SK-N-SH treated with all-trans-retinoic acid at 6 μM for 48 hours (cell line): Measurements from ENCODE around the gene ABI2.

ENCODE experiments used
- ARNTL ChIP-seq: fragments of 450-650 bp; formaldehyde crosslinking; IDR thresholded peaks from 2 replicates; pipeline ENCODE4 v1.5.0; 2020; ENCODE audit warnings: low read depth, mild to moderate bottlenecking, moderate library complexity, borderline replicate concordance
- BACH2 ChIP-seq: fragments of 250-450 bp; sonication (Bioruptor Pico); IDR thresholded peaks from 2 replicates; pipeline ENCODE4 v1.9.0; 2021; ENCODE audit warnings: mild to moderate bottlenecking, borderline replicate concordance
- ESRRG ChIP-seq: fragments of 250-450 bp; sonication (Bioruptor Pico); IDR thresholded peaks from 2 replicates; pipeline ENCODE4 v1.6.1; 2021; ENCODE audit warnings: mild to moderate bottlenecking
- RARB ChIP-seq: fragments of 250-450 bp; sonication (Bioruptor Pico); IDR thresholded peaks from 2 replicates; pipeline ENCODE4 v1.8.0; 2021; ENCODE audit warnings: mild to moderate bottlenecking, moderate library complexity
- SNAI2 ChIP-seq: fragments of 250-450 bp; sonication (Bioruptor Pico); IDR thresholded peaks from 2 replicates; pipeline ENCODE4 v1.5.0; 2020; ENCODE audit warnings: mild to moderate bottlenecking, moderate library complexity
- ZC3H10 ChIP-seq: fragments of 250-450 bp; sonication (Bioruptor Pico); IDR thresholded peaks from 2 replicates; pipeline ENCODE4 v1.5.1; 2021; ENCODE audit warnings: mild to moderate bottlenecking, moderate library complexity
- ZFP3 ChIP-seq: fragments of 250-450 bp; sonication (Bioruptor Pico); IDR thresholded peaks from 2 replicates; pipeline ENCODE4 v1.5.0; 2020; ENCODE audit warnings: mild to moderate bottlenecking, moderate library complexity
- ZFP30 ChIP-seq: fragments of 450-650 bp; formaldehyde crosslinking; IDR thresholded peaks from 2 replicates; pipeline ENCODE4 v1.5.0; 2022; ENCODE audit warnings: mild to moderate bottlenecking, moderate library complexity
- ZNF70 ChIP-seq: fragments of 450-650 bp; formaldehyde crosslinking; IDR thresholded peaks from 2 replicates; pipeline ENCODE4 v1.5.0; 2020; ENCODE audit warnings: mild to moderate bottlenecking, moderate library complexity
- ZNF8 ChIP-seq: fragments of 450-650 bp; formaldehyde crosslinking; IDR thresholded peaks from 2 replicates; pipeline ENCODE4 v1.5.0; 2020; ENCODE audit warnings: mild to moderate bottlenecking, moderate library complexity
- TF ChIP-seq, protein P1 (sequence below): fragments of 250-450 bp; sonication (Bioruptor Pico); IDR thresholded peaks from 2 replicates; pipeline ENCODE4 v1.5.1; 2020; ENCODE audit warnings: low read depth, mild to moderate bottlenecking, moderate library complexity
- TF ChIP-seq, protein P2 (sequence below): fragments of 250-450 bp; sonication (Bioruptor Pico); IDR thresholded peaks from 2 replicates; pipeline ENCODE4 v1.8.0; 2020; ENCODE audit warnings: mild to moderate bottlenecking, moderate library complexity, borderline replicate concordance

DNA sequence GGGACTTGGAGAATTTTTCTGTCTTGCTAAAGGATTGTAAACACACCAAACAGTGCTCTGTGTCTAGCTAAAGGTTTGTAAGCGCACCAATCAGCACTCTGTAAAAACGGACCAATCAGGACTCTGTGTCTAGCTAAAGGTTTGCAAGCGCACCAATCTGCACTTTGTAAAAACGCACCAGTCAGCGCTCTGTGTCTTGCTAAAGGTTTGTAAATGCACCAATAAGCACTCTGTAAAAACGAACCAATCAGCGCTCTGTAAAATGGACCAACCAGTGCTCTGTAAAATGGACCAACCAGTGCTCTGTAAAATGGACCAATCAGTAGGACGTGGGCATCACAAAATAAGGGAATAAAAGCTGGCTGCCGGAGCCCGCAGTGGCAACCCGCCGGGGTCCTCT is 16.5 kb downstream of the ABI2 start:
- TF ChIP-seq RARB (CRISPR knock-in tag) (no peak), ESRRG (CRISPR knock-in tag) (no peak), ZC3H10 (CRISPR knock-in tag) (no peak), BACH2 (CRISPR knock-in tag) (no peak), ZFP30 (CRISPR knock-in tag) (no peak), ZNF8 (no peak), ZFP3 (CRISPR knock-in tag) (no peak), SNAI2 (CRISPR knock-in tag) (no peak), ZNF70 (no peak), ARNTL (CRISPR knock-in tag) (no peak)
- TF ChIP-seq, protein P1, sequence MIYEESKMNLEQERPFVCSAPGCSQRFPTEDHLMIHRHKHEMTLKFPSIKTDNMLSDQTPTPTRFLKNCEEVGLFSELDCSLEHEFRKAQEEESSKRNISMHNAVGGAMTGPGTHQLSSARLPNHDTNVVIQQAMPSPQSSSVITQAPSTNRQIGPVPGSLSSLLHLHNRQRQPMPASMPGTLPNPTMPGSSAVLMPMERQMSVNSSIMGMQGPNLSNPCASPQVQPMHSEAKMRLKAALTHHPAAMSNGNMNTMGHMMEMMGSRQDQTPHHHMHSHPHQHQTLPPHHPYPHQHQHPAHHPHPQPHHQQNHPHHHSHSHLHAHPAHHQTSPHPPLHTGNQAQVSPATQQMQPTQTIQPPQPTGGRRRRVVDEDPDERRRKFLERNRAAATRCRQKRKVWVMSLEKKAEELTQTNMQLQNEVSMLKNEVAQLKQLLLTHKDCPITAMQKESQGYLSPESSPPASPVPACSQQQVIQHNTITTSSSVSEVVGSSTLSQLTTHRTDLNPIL (CRISPR knock-in tag), result no peak
- TF ChIP-seq, protein P2, sequence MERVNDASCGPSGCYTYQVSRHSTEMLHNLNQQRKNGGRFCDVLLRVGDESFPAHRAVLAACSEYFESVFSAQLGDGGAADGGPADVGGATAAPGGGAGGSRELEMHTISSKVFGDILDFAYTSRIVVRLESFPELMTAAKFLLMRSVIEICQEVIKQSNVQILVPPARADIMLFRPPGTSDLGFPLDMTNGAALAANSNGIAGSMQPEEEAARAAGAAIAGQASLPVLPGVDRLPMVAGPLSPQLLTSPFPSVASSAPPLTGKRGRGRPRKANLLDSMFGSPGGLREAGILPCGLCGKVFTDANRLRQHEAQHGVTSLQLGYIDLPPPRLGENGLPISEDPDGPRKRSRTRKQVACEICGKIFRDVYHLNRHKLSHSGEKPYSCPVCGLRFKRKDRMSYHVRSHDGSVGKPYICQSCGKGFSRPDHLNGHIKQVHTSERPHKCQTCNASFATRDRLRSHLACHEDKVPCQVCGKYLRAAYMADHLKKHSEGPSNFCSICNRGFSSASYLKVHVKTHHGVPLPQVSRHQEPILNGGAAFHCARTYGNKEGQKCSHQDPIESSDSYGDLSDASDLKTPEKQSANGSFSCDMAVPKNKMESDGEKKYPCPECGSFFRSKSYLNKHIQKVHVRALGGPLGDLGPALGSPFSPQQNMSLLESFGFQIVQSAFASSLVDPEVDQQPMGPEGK (CRISPR knock-in tag), result no peak
